Ascending aorta (tissue), 2 donors: ENCODE results near the gene RBKS. TPM values are rescaled to one million over a fixed set of nuclear protein-coding genes. Genes with fewer than 3 reads are reported as not detected.

Experiments
- DNase-seq, 2 donors: peaks; one replicate each; pipeline ENCODE4 v3.0.0-alpha.2; 2019; ENCODE audit warnings: low spot score in 2 of 2
- H3K27ac ChIP-seq, 2 donors: fragments of 200-600 bp; sonication (generic); one replicate each; pipeline ENCODE4 v1.5.1; 2016 to 2017; ENCODE audit warnings: mild to moderate bottlenecking in 1 of 2
- H3K27me3 ChIP-seq: fragments of 200-600 bp; sonication (generic); one replicate; pipeline ENCODE4 v1.5.1; 2017
- H3K36me3 ChIP-seq, 2 donors: fragments of 200-600 bp; sonication (generic); one replicate each; pipeline ENCODE4 v1.5.1; 2016
- H3K4me1 ChIP-seq, 2 donors: fragments of 200-600 bp; sonication (generic); one replicate each; pipeline ENCODE4 v1.5.1; 2016 to 2017; ENCODE audit warnings: mild to moderate bottlenecking in 1 of 2
- H3K4me3 ChIP-seq, 2 donors: fragments of 200-600 bp; sonication (generic); one replicate each; pipeline ENCODE4 v1.5.1; 2016 to 2017; ENCODE audit warnings: mild to moderate bottlenecking in 1 of 2
- H3K9me3 ChIP-seq, 2 donors: fragments of 200-600 bp; sonication (generic); one replicate each; pipeline ENCODE4 v1.5.1; 2016
- intact Hi-C: fragments of 100-400 bp; cut with DNase I; formaldehyde crosslinking; loops from one replicate; pipeline ENCODE4 v1.15.1; 2023
- total RNA-seq: library from RNA; depleted of rRNA; stranded (reverse); fragments of >200 nt; gene quantifications from one replicate; pipeline ENCODE4 v1.1.0, GENCODE V29; 2016
- TF ChIP-seq, protein P1 (sequence below), 3 experiments: fragments of 200-600 bp in 2 of 3; fragments of 450-650 bp in 1 of 3; sonication (generic) in 2 of 3; IDR thresholded peaks; one replicate each; pipeline ENCODE4 v1.5.1; 2016 to 2019; ENCODE audit warnings: antibody characterized with exemption in 3 of 3, mild to moderate bottlenecking in 1 of 3, moderate library complexity in 1 of 3

RBKS gene
- total RNA-seq, 1 donor from 2014 or later, result not detected

DNA sequence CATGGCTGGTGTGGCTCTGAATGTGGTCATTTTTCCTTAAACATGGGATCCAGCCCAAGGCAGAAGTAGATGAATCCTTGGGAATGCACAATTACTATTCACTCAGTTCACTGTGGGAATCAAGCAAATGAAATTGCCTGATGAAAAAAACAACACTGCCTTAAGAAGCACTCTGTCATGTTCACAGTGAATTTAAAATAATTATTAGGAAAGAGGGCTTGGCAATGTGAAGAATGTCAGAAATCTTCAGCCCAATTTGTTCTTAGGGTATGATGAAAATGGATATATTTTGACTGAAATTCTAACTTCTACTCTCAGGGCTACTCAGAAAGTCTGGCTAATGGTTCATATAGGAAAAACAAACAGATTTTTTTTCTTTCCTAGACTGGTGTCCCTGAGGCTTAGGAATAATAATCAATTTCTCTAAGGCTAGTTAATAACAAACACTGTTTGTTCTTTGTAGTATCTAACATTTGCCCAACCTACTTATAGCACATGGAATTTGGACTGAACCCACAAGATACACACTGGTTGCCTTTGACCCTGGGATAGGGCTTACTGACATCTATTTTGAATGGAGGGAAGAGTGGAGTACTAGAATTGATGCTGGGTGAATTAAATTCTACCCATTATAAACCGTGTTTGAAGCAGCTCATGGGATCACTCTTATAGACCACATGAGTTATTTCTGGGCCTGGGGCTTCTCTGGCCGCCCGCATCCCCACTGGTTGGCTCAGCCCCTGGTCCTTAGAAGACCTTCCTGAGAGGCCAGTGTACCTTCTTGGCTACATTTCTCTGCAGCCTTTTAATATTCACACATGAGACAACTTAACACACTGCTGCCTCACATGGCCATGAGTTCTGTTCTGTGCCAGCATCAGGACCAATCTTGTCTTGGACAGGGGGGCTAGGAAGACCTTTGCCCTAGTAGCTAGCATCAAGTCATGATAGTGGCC is 127.0 kb downstream of the RBKS start:
- peak overlapping the region in 1 of 2 donors; percentile 35 for H3K27ac ChIP-seq
- intact Hi-C loops, result no loop called here
- H3K9me3 ChIP-seq, result no peaks in the 10 kb centered on the region
- H3K27me3 ChIP-seq, result no peaks in the 10 kb centered on the region
- H3K36me3 ChIP-seq, result no peaks in the 10 kb centered on the region
- TF ChIP-seq, protein P1, sequence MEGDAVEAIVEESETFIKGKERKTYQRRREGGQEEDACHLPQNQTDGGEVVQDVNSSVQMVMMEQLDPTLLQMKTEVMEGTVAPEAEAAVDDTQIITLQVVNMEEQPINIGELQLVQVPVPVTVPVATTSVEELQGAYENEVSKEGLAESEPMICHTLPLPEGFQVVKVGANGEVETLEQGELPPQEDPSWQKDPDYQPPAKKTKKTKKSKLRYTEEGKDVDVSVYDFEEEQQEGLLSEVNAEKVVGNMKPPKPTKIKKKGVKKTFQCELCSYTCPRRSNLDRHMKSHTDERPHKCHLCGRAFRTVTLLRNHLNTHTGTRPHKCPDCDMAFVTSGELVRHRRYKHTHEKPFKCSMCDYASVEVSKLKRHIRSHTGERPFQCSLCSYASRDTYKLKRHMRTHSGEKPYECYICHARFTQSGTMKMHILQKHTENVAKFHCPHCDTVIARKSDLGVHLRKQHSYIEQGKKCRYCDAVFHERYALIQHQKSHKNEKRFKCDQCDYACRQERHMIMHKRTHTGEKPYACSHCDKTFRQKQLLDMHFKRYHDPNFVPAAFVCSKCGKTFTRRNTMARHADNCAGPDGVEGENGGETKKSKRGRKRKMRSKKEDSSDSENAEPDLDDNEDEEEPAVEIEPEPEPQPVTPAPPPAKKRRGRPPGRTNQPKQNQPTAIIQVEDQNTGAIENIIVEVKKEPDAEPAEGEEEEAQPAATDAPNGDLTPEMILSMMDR (IDR thresholded peaks at IDR 0.05), result no peak
- DNase-seq, result no peak
- H3K4me3 ChIP-seq, result no peak overlapping the region
- peaks cover 0 to 4% of the 10 kb centered on the region in 2 donors for H3K4me1 ChIP-seq

DNA sequence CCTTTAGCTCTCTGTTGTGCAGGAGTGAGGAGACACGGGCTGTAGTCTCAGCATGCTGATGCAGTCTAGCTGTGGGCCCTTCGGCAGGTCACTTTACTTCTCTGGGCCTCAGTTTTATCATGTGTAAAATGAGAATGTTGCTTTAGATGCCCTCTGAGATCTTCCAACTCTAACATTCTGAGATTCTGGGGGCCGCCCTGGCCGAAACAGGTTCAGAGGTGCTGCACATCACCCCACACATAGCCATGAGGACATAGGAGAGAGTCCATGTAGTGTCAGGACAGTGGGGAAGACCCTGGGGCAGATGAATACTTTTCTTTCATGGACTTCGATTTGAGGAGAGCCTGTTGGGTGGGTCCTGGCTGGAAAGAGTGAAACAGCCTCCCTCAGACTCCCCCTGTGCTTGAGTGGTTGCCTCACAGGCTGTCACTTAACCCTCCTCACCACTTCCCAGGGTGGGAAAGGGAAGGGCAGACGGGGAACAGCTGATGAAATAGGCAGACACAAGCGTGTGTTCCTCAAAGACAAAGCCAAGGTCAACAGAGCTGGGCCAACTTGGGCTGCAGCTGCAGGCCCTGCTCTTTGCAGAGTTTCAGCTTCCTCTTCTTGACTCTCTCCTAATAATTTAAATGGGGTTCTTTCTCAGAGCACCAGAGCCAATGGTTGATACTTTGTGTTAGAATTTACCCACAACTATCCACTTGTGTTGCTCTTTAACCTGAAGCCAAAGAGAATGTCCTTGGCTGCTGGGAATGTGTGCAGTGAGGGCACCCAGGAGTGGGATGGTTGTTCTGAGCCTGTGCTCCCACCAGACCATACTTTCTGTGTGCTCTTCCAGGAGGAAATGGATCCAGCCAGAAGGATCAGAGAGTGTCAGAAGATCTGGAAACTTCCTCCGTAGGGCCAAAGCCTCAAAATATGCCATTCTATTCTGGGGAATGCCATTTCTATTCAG is 133.4 kb downstream of the RBKS start:
- intact Hi-C loops, result loop anchor here (5.0 kb wide), 2 partner anchors 65 to 690 kb away; no protein-coding TSS in a partner anchor
- Histone ChIP-seq H3K4me1 (peaks cover 0 to 10% of the 10 kb centered on the region in 2 donors), H3K27me3 (no peaks in the 10 kb centered on the region)

DNA sequence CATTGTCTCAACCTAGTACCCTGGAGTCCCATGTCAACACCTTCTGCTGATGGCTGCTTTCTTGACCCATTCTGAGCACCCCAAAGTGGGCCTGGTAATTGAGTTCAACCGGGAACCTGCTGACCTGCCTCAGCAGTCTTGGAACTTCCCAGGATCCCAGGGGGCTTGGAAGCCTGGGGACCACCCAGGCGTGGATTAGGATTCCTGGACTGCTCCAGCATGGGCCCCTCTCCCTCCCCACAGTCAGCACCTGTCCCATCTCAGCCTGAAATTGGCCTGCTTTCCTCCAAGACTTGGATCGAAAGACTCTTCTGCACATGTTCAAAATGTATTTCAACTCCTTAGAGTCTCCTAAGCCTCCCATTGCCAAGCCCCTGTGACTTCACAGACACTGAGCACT is 134.1 kb downstream of the RBKS start:
- DNase-seq, result no peak
- Histone ChIP-seq H3K9me3 (no peaks in the 10 kb centered on the region), H3K27me3 (no peaks in the 10 kb centered on the region), H3K36me3 (no peaks in the 10 kb centered on the region), H3K4me3 (no peak overlapping the region), H3K4me1 (peaks cover 0 to 10% of the 10 kb centered on the region in 2 donors), H3K27ac (peak overlapping the region; percentile 55 to 67)
- TF ChIP-seq, protein P1 (IDR thresholded peaks at IDR 0.05), result no peak
- intact Hi-C loops, result loop anchor here (5.0 kb wide), 2 partner anchors 66 to 691 kb away; no protein-coding TSS in a partner anchor

More for the DNA sequence above, 133.4 kb downstream of the RBKS start:
- Histone ChIP-seq H3K27ac (peak overlapping the region; percentile 55 to 67), H3K36me3 (no peaks in the 10 kb centered on the region), H3K9me3 (no peaks in the 10 kb centered on the region), H3K4me3 (no peak overlapping the region)
- TF ChIP-seq, protein P1 (IDR thresholded peaks at IDR 0.05), result no peak
- DNase-seq, result peak; percentile 35 to 78

DNA sequence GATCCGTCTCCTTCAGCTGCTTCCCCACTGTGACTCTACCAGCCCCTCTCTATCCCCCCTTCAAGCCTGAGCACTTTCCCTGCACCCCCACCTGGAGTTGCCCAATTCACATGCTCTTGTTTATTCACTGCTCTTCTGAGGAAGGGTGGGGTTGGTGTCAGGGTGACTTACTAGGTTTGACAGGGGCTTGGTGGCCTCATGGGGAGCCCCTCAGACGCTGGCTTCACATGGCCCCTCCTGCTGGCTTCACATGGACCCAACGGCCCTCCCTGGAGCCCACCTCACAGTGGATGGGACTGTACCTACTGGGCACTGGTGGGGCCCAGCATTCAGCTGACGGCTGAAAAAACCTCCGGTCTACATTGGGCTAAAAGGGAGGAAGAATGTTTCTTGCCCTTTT is 135.4 kb downstream of the RBKS start:
- H3K9me3 ChIP-seq, result no peaks in the 10 kb centered on the region
- peaks cover 0 to 10% of the 10 kb centered on the region in 2 donors for H3K4me1 ChIP-seq
- TF ChIP-seq, protein P1 (IDR thresholded peaks at IDR 0.05), result no peak
- DNase-seq, result no peak
- no peak overlapping the region for H3K27ac ChIP-seq
- no peaks in the 10 kb centered on the region for H3K27me3 ChIP-seq
- intact Hi-C loops, result loop anchor here (5.0 kb wide), 2 partner anchors 67 to 692 kb away; no protein-coding TSS in a partner anchor
- no peak overlapping the region for H3K4me3 ChIP-seq
- H3K36me3 ChIP-seq, result no peaks in the 10 kb centered on the region

DNA sequence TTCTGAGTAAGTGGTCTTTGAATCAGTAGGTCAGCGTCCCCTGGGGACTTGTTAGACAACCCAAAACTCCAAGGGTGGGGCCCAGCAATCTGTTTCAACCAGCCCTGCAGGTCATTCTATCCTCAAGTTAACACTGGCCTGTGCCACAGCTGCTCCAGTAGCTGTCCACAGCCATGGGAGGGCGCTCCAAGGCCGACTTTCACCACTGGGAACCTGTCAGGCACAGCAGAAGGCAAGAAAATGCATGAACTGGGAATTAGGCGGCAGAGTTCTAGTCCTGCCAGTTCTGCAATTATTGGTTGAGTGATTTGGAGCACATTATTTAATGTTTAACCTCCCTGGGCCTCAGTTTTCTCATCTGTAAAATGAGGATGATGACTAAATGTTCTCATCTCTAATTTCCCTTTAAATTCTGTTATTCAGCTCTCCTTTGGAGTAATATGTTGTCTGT is 136.0 kb downstream of the RBKS start:
- Histone ChIP-seq H3K4me3 (no peak overlapping the region), H3K36me3 (no peaks in the 10 kb centered on the region), H3K4me1 (peaks cover 0 to 10% of the 10 kb centered on the region in 2 donors), H3K9me3 (peaks cover 0 to 5% of the 10 kb centered on the region in 2 donors), H3K27ac (no peak overlapping the region), H3K27me3 (no peaks in the 10 kb centered on the region)
- TF ChIP-seq, protein P1 (IDR thresholded peaks at IDR 0.05), result peak; percentile 61 to 84 (median 73)
- peak; percentile 50 to 82 for DNase-seq
- intact Hi-C loops, result no loop called here
